Testis (tissue), 2 donors: ENCODE results near the gene KIR2DL4.
"Not testable (repeated sequence)": the region's sequence is repeated elsewhere in the genome, so short reads cannot be mapped to it uniquely, and the experiment has no call there.

Experiments
- CTCF ChIP-seq, 3 experiments: fragments of 450-650 bp in 2 of 3; fragments of 200-600 bp in 1 of 3; sonication (generic) in 1 of 3; IDR thresholded peaks; one replicate each; pipeline ENCODE4 v1.5.1; 2016 to 2019; ENCODE audit warnings: antibody characterized with exemption in 3 of 3, mild to moderate bottlenecking in 2 of 3, moderate library complexity in 1 of 3
- POLR2A ChIP-seq: fragments of 450-650 bp; IDR thresholded peaks from one replicate; pipeline ENCODE4 v1.6.1; 2017; ENCODE audit warnings: antibody characterized with exemption, mild to moderate bottlenecking, moderate library complexity

- not testable (repeated sequence) for TF ChIP-seq CTCF (IDR thresholded peaks at IDR 0.05); POLR2A
Observed at GRCh38 chr19:54766464-54766863, 36.9 kb upstream of the KIR2DL4 start.
